Subcutaneous adipose tissue (tissue), 4 donors: ENCODE measurements around the gene YBEY. TPM values are rescaled to one million over a fixed set of nuclear protein-coding genes. Genes with fewer than 3 reads are reported as not detected.

ENCODE experiments used
- CTCF ChIP-seq: fragments of 450-650 bp; IDR thresholded peaks from one replicate; pipeline ENCODE4 v1.5.1; 2016; ENCODE audit warnings: low read depth, mild to moderate bottlenecking, control low read depth, antibody characterized with exemption, moderate library complexity
- total RNA-seq, 4 donors: library from RNA; depleted of rRNA; stranded (reverse); fragments of >200 nt; gene quantifications; one replicate each; pipeline ENCODE4 v1.1.0, GENCODE V29; 2016

YBEY gene
- total RNA-seq, 4 donors from 2014 or later: 16.3 to 19.4 (median 17.9) TPM

- no peak for TF ChIP-seq CTCF
These were observed 20.2 kb upstream of the YBEY start for GRCh38 chr21:46265736-46266525.

GRCh38 chr21:46266946-46267345, 19.2 kb upstream of the YBEY start:
- no peak for TF ChIP-seq CTCF

GRCh38 chr21:46268371-46268770, 17.8 kb upstream of the YBEY start:
- TF ChIP-seq CTCF: no peak

GRCh38 chr21:46269466-46269865, 16.7 kb upstream of the YBEY start:
- no peak for TF ChIP-seq CTCF

- TF ChIP-seq CTCF: no peak
These were observed 12.8 kb upstream of the YBEY start for GRCh38 chr21:46273341-46273740.

GRCh38 chr21:46274797-46275390, 11.2 kb upstream of the YBEY start:
- TF ChIP-seq CTCF: no peak

GRCh38 chr21:46284077-46284644, 2.0 kb upstream of the YBEY start:
- no peak for TF ChIP-seq CTCF
